Measurements from ENCODE around the gene TLE1. TPM values are rescaled to one million over a fixed set of nuclear protein-coding genes. Genes with fewer than 3 reads are reported as not detected.

TLE1 gene
- 29.7 and 47.1 TPM in 2 replicates for total RNA-seq

GRCh38 chr9:81689343-81690175 lies at the start of gene TLE1:
TSS of gene TLE1 (minus strand) at chr9:81689547. CDS start at chr9:81688240, 1,307 bp downstream.

Other genes with a start within 250 kb of the TLE1 start
- not detected in 2 replicates for gene SPATA31D4, start 238.9 kb upstream of the TLE1 start, total RNA-seq

All from smooth muscle cell of trachea (primary cell).